HepG2 (cell line): ENCODE measurements around the gene REEP3. TPM values are rescaled to one million over a fixed set of nuclear protein-coding genes. Genes with fewer than 3 reads are reported as not detected.

Experiments
- ARID4A ChIP-seq: sonication (generic); formaldehyde crosslinking; IDR thresholded peaks from 2 replicates; pipeline ENCODE4 v1.5.0; 2020; ENCODE audit warnings: mild to moderate bottlenecking, missing genetic modification reagents, borderline replicate concordance
- GMEB1 ChIP-seq: sonication (generic); formaldehyde crosslinking; IDR thresholded peaks from 2 replicates; pipeline ENCODE4 v1.5.1; 2020; ENCODE audit warnings: missing genetic modification reagents, mild to moderate bottlenecking, borderline replicate concordance
- IKZF4 ChIP-seq: sonication (generic); formaldehyde crosslinking; IDR thresholded peaks from 2 replicates; pipeline ENCODE4 v1.5.1; 2020; ENCODE audit warnings: borderline replicate concordance, mild to moderate bottlenecking, low read depth, missing genetic modification reagents; ENCODE audit errors: not compliant biosample characterization
- PPARG ChIP-seq: conservative IDR thresholded peaks from 2 replicates; pipeline ENCODE4 v1.6.1; 2016; ENCODE audit warnings: missing biosample characterization, missing genetic modification reagents
- SALL1 ChIP-seq: sonication (generic); formaldehyde crosslinking; IDR thresholded peaks from 2 replicates; pipeline ENCODE4 v1.8.0; 2022; ENCODE audit warnings: mild to moderate bottlenecking, missing genetic modification reagents
- THAP8 ChIP-seq: sonication (generic); formaldehyde crosslinking; IDR thresholded peaks from 2 replicates; pipeline ENCODE4 v1.5.1; 2020; ENCODE audit warnings: missing genetic modification reagents, mild to moderate bottlenecking, borderline replicate concordance
- ZFP91 ChIP-seq: sonication (generic); formaldehyde crosslinking; IDR thresholded peaks from 2 replicates; pipeline ENCODE4 v1.9.0; 2022; ENCODE audit warnings: missing genetic modification reagents, mild to moderate bottlenecking, borderline replicate concordance
- ZNF10 ChIP-seq: sonication (generic); formaldehyde crosslinking; IDR thresholded peaks from 2 replicates; pipeline ENCODE4 v1.4.0; 2020; ENCODE audit warnings: mild to moderate bottlenecking, low read depth, missing genetic modification reagents, borderline replicate concordance
- ZNF318 ChIP-seq: sonication (generic); formaldehyde crosslinking; IDR thresholded peaks from 2 replicates; pipeline ENCODE4 v1.4.0; 2020; ENCODE audit warnings: mild to moderate bottlenecking, missing genetic modification reagents
- polyA plus RNA-seq, 8 experiments: library from polyadenylated mRNA; depleted of rRNA in 3 of 8; stranded (reverse) in 7 of 8; unstranded in 1 of 8; fragments of >200 nt; fragmentation: Illumina TruSeq in 4 of 8; extraction: Trizol in 4 of 8; gene quantifications; 2 replicates each; pipeline versions ENCODE4 v1.2.1 to v1.2.3, GENCODE V29; 2011 to 2016; ENCODE audit warnings: low read depth in 4 of 8, missing spikeins in 1 of 8, mixed read lengths in 1 of 8; ENCODE audit not compliant: insufficient read depth in 1 of 8
- total RNA-seq, 5 experiments: library from RNA; depleted of rRNA; stranded (reverse); fragments of >200 nt; fragmentation: Illumina TruSeq; extraction: Trizol; gene quantifications; 2 replicates each; pipeline ENCODE4 v1.2.3, GENCODE V29; 2016; ENCODE audit warnings: low read depth in 1 of 5

The REEP3 gene
- total and polyA plus RNA-seq, 2 of the 13 experiments (the other 11 are each of a cell fraction or from before 2014, with no cell fraction given), result 7.1 to 31.4 TPM

GRCh38 chr10:63520500-63521415 is at the start of gene REEP3 (continued):
- TF ChIP-seq ZFP91, result peak; percentile 60
- TF ChIP-seq ARID4A (CRISPR knock-in tag), result 0 out of 2 replicates have a peak, but pooled peaks have one; percentile 62
- TF ChIP-seq ZNF318 (CRISPR knock-in tag), result 0 out of 2 replicates have a peak, but pooled peaks have one; percentile 18
- no peak; the same call in 1 of the 2 replicates for TF ChIP-seq SALL1
- TF ChIP-seq PPARG (CRISPR knock-in tag), result peak; percentile 14; the same call in 1 of the 2 replicates
- no peak for TF ChIP-seq ZNF10 (CRISPR knock-in tag)
- no peak for TF ChIP-seq THAP8
- no peak for TF ChIP-seq GMEB1 (CRISPR knock-in tag)
- TF ChIP-seq IKZF4 (CRISPR knock-in tag), result no peak
